Measurements from ENCODE around the gene GCN1.

DNA sequence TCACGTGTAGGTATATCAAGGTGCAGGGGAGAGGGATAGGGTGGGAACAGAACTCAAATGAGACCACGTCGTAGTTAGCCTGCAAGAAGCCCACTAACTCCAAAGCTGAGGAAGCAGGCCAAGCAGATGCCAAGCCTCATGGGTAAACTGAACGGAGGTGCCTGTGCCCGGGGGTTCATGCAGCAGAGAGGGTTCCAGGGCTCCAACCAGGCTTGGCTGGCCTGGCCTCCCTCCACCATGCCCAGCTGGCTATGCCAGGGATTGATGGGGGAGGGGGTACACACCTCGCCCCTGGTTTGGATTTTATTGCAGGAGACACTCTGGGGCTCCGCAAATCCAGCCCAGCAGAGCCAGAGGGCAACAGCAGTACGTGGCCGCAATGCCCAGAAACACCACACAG lies 43.7 kb upstream of the GCN1 start:
- TF ChIP-seq KAT7 (CRISPR knock-in tag; IDR thresholded peaks at IDR 0.05; ENCODE audit: borderline replicate concordance) (no peak), ZNF317 (CRISPR knock-in tag; IDR thresholded peaks at IDR 0.05; ENCODE audit: borderline replicate concordance, low read depth) (no peak), NR3C1 (CRISPR knock-in tag; conservative IDR thresholded peaks at IDR 0.05; ENCODE audit: low read depth) (no peak), PREB (CRISPR knock-in tag; IDR thresholded peaks at IDR 0.05; ENCODE audit: borderline replicate concordance) (no peak), MAX (CRISPR knock-in tag; IDR thresholded peaks at IDR 0.05) (no peak), GTF2I (CRISPR knock-in tag; conservative IDR thresholded peaks at IDR 0.05) (no peak), JUN (CRISPR knock-in tag; IDR thresholded peaks at IDR 0.05) (no peak), FOXP1 (CRISPR knock-in tag; IDR thresholded peaks at IDR 0.05; ENCODE audit: borderline replicate concordance) (no peak)
- TF ChIP-seq, protein P1, sequence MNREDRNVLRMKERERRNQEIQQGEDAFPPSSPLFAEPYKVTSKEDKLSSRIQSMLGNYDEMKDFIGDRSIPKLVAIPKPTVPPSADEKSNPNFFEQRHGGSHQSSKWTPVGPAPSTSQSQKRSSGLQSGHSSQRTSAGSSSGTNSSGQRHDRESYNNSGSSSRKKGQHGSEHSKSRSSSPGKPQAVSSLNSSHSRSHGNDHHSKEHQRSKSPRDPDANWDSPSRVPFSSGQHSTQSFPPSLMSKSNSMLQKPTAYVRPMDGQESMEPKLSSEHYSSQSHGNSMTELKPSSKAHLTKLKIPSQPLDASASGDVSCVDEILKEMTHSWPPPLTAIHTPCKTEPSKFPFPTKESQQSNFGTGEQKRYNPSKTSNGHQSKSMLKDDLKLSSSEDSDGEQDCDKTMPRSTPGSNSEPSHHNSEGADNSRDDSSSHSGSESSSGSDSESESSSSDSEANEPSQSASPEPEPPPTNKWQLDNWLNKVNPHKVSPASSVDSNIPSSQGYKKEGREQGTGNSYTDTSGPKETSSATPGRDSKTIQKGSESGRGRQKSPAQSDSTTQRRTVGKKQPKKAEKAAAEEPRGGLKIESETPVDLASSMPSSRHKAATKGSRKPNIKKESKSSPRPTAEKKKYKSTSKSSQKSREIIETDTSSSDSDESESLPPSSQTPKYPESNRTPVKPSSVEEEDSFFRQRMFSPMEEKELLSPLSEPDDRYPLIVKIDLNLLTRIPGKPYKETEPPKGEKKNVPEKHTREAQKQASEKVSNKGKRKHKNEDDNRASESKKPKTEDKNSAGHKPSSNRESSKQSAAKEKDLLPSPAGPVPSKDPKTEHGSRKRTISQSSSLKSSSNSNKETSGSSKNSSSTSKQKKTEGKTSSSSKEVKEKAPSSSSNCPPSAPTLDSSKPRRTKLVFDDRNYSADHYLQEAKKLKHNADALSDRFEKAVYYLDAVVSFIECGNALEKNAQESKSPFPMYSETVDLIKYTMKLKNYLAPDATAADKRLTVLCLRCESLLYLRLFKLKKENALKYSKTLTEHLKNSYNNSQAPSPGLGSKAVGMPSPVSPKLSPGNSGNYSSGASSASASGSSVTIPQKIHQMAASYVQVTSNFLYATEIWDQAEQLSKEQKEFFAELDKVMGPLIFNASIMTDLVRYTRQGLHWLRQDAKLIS (CRISPR knock-in tag; IDR thresholded peaks at IDR 0.05; ENCODE audit: borderline replicate concordance), result no peak
